Right forelimb (tissue), 1 donor: ENCODE results near the gene RPL19.

Source experiments
- DNase-seq: peaks from one replicate; pipeline ENCODE4 v3.0.0-alpha.2; 2018

Gene RPL19

GRCh38 chr17:39199820-39200069 lies 338 bp upstream of the RPL19 start:
- DNase-seq: peak; percentile 87

- no peak for DNase-seq
Observed at GRCh38 chr17:39200957-39201510, 951 bp downstream of the RPL19 start.

GRCh38 chr17:39204245-39204644 lies 4.2 kb downstream of the RPL19 start:
- no peak for DNase-seq

GRCh38 chr17:39205112-39205526 lies 5.0 kb downstream of the RPL19 start:
- DNase-seq: no peak

- DNase-seq: no peak
Observed at GRCh38 chr17:39208136-39208535, 8.1 kb downstream of the RPL19 start.

- DNase-seq: no peak
Observed at GRCh38 chr17:39208893-39209292, 8.8 kb downstream of the RPL19 start.

- DNase-seq: peak; percentile 83
Observed at GRCh38 chr17:39209317-39210092, 9.4 kb downstream of the RPL19 start.

- no peak for DNase-seq
Observed at GRCh38 chr17:39210093-39210434, 10.0 kb downstream of the RPL19 start.

GRCh38 chr17:39212195-39212810 lies 12.2 kb downstream of the RPL19 start:
- DNase-seq: no peak

- DNase-seq: no peak
Observed at GRCh38 chr17:39212841-39213480, 12.9 kb downstream of the RPL19 start.

GRCh38 chr17:39213852-39214251 lies 13.8 kb downstream of the RPL19 start:
- no peak for DNase-seq

- DNase-seq: no peak
Observed at GRCh38 chr17:39217734-39218369, 17.8 kb downstream of the RPL19 start.

GRCh38 chr17:39218906-39219305 lies 18.8 kb downstream of the RPL19 start:
- no peak for DNase-seq

- no peak for DNase-seq
Observed at GRCh38 chr17:39219647-39220154, 19.6 kb downstream of the RPL19 start.

GRCh38 chr17:39221572-39221971 lies 21.5 kb downstream of the RPL19 start:
- DNase-seq: no peak

GRCh38 chr17:39222151-39222550 lies 22.1 kb downstream of the RPL19 start:
- DNase-seq: no peak

GRCh38 chr17:39222866-39223834 lies 23.1 kb downstream of the RPL19 start:
- no peak for DNase-seq

GRCh38 chr17:39223907-39224777 lies 24.1 kb downstream of the RPL19 start:
- no peak for DNase-seq

- no peak for DNase-seq
Observed at GRCh38 chr17:39224778-39225307, 24.8 kb downstream of the RPL19 start.

- no peak for DNase-seq
Observed at GRCh38 chr17:39225308-39225958, 25.4 kb downstream of the RPL19 start, which contains the start of gene STAC2. TSS of gene STAC2 (minus strand) at chr17:39225945. CDS start at chr17:39225502, 443 bp downstream.
